Central memory CD8-positive, alpha-beta T cell (primary cell): Measurements from ENCODE around the gene BAG5.
A peak's percentile ranks its signal among the peaks of the same experiment; 100 is the strongest.

ENCODE experiments used
- ATAC-seq: fragments of 150-1000 bp; cut with Tn5 transposase; replicated peaks from 2 replicates; pipeline ENCODE4 v1.10.0; 2022; ENCODE audit warnings: mild to moderate bottlenecking, moderate FRiP score, moderate number of reproducible peaks; ENCODE audit not compliant: poor library complexity, severe bottlenecking; ENCODE audit errors: extremely low read depth
- DNase-seq, 2 donors: peaks; one replicate each; pipeline ENCODE4 v3.0.0; 2021; ENCODE audit warnings: low spot score in 2 of 2
- H3K27ac Mint-ChIP-seq: one replicate; pipeline ENCODE4 v1.8.0; 2022; ENCODE audit warnings: low read depth, mild to moderate bottlenecking, moderate library complexity, mixed read lengths
- H3K27me3 Mint-ChIP-seq: one replicate; pipeline ENCODE4 v1.8.0; 2022; ENCODE audit warnings: mixed read lengths
- H3K36me3 Mint-ChIP-seq: one replicate; pipeline ENCODE4 v1.8.0; 2022; ENCODE audit warnings: mild to moderate bottlenecking, moderate library complexity, mixed read lengths; ENCODE audit not compliant: insufficient read depth
- H3K4me1 Mint-ChIP-seq: one replicate; pipeline ENCODE4 v1.8.0; 2022; ENCODE audit warnings: mixed read lengths
- H3K4me3 Mint-ChIP-seq: one replicate; pipeline ENCODE4 v1.8.0; 2022; ENCODE audit warnings: mild to moderate bottlenecking, moderate library complexity, mixed read lengths
- H3K9me3 Mint-ChIP-seq: one replicate; pipeline ENCODE4 v1.8.0; 2022; ENCODE audit warnings: mixed read lengths

The BAG5 gene

GRCh38 chr14:103533137-103533998, 29.1 kb downstream of the BAG5 start:
- Mint-ChIP-seq H3K4me3 (no peak overlapping the region), H3K27ac (no peak overlapping the region), H3K27me3 (no peaks in the 10 kb centered on the region), H3K36me3 (peaks cover 20% of the 10 kb centered on the region), H3K9me3 (no peaks in the 10 kb centered on the region), H3K4me1 (peaks cover 23% of the 10 kb centered on the region)
- ATAC-seq, result no peak
- no peak for DNase-seq

- Mint-ChIP-seq H3K27ac (no peak overlapping the region), H3K36me3 (peaks cover 21% of the 10 kb centered on the region), H3K27me3 (no peaks in the 10 kb centered on the region), H3K4me3 (no peak overlapping the region), H3K9me3 (no peaks in the 10 kb centered on the region), H3K4me1 (peaks cover 26% of the 10 kb centered on the region)
- no peak for DNase-seq
- ATAC-seq, result no peak
Measured at GRCh38 chr14:103532216-103533136, 30.0 kb downstream of the BAG5 start.

- ATAC-seq (no peak), DNase-seq (no peak)
- Mint-ChIP-seq H3K4me1 (peaks cover 32% of the 10 kb centered on the region), H3K27me3 (no peaks in the 10 kb centered on the region), H3K27ac (no peak overlapping the region), H3K36me3 (peaks cover 23% of the 10 kb centered on the region), H3K9me3 (no peaks in the 10 kb centered on the region), H3K4me3 (no peak overlapping the region)
Measured at GRCh38 chr14:103531421-103532215, 30.8 kb downstream of the BAG5 start.

- Mint-ChIP-seq H3K27me3 (no peaks in the 10 kb centered on the region), H3K27ac (no peak overlapping the region), H3K9me3 (no peaks in the 10 kb centered on the region), H3K4me3 (peak overlapping the region; percentile 91), H3K36me3 (peaks cover 22% of the 10 kb centered on the region), H3K4me1 (peaks cover 32% of the 10 kb centered on the region)
- DNase-seq (no peak), ATAC-seq (no peak)
Measured at GRCh38 chr14:103530831-103531230, 31.6 kb downstream of the BAG5 start.

GRCh38 chr14:103530390-103530789, 32.1 kb downstream of the BAG5 start:
- H3K27ac Mint-ChIP-seq, result no peak overlapping the region

GRCh38 chr14:103529383-103530365, 32.8 kb downstream of the BAG5 start:
- Mint-ChIP-seq H3K4me1 (peaks cover 32% of the 10 kb centered on the region), H3K4me3 (peak overlapping the region; percentile 91)

More at GRCh38 chr14:103530390-103530789, 32.1 kb downstream of the BAG5 start:
- Mint-ChIP-seq H3K4me3 (peak overlapping the region; percentile 91), H3K4me1 (peaks cover 32% of the 10 kb centered on the region), H3K27me3 (no peaks in the 10 kb centered on the region), H3K36me3 (peaks cover 21% of the 10 kb centered on the region), H3K9me3 (no peaks in the 10 kb centered on the region)
- no peak for DNase-seq
- no peak for ATAC-seq

GRCh38 chr14:103528587-103529382, 33.7 kb downstream of the BAG5 start, which contains the start of gene TRMT61A:
Gene TRMT61A, plus strand, starts transcription at chr14:103529196. Its CDS starts 783 bp downstream, at chr14:103529979.
- Mint-ChIP-seq H3K4me3 (peak within 1 kb of the TSS; percentile 91), H3K9me3 (no peaks in the 10 kb centered on the region), H3K27me3 (no peaks in the 10 kb centered on the region), H3K36me3 (peaks cover 21% of the 10 kb centered on the region), H3K27ac (peak within 1 kb of the TSS; percentile 95), H3K4me1 (peaks cover 32% of the 10 kb centered on the region)
- ATAC-seq, result peak; percentile 88
- DNase-seq, result peak; percentile 47 to 58

More at GRCh38 chr14:103529383-103530365, 32.8 kb downstream of the BAG5 start:
- peak in 1 of 2 donors; percentile 29 for DNase-seq
- H3K36me3 Mint-ChIP-seq, result peaks cover 21% of the 10 kb centered on the region
- H3K27me3 Mint-ChIP-seq, result no peaks in the 10 kb centered on the region
- peak overlapping the region; percentile 95 for H3K27ac Mint-ChIP-seq
- no peak for ATAC-seq
- H3K9me3 Mint-ChIP-seq, result no peaks in the 10 kb centered on the region

GRCh38 chr14:103528146-103528586, 34.3 kb downstream of the BAG5 start:
- peaks cover 21% of the 10 kb centered on the region for H3K36me3 Mint-ChIP-seq
- no peaks in the 10 kb centered on the region for H3K9me3 Mint-ChIP-seq
- peak overlapping the region; percentile 91 for H3K4me3 Mint-ChIP-seq
- peaks cover 32% of the 10 kb centered on the region for H3K4me1 Mint-ChIP-seq
- DNase-seq (no peak), ATAC-seq (no peak)
- H3K27me3 Mint-ChIP-seq, result no peaks in the 10 kb centered on the region
- H3K27ac Mint-ChIP-seq, result peak overlapping the region; percentile 95

GRCh38 chr14:103527408-103528145, 34.9 kb downstream of the BAG5 start:
- Mint-ChIP-seq H3K27me3 (no peaks in the 10 kb centered on the region), H3K4me1 (peaks cover 32% of the 10 kb centered on the region), H3K36me3 (peaks cover 21% of the 10 kb centered on the region), H3K4me3 (peak overlapping the region; percentile 91), H3K27ac (peak overlapping the region; percentile 95), H3K9me3 (no peaks in the 10 kb centered on the region)
- DNase-seq (no peak), ATAC-seq (no peak)

- ATAC-seq, result no peak
- DNase-seq, result no peak
- Mint-ChIP-seq H3K4me3 (peak overlapping the region; percentile 91), H3K27me3 (no peaks in the 10 kb centered on the region), H3K4me1 (peaks cover 32% of the 10 kb centered on the region), H3K36me3 (peaks cover 21% of the 10 kb centered on the region), H3K9me3 (no peaks in the 10 kb centered on the region), H3K27ac (peak overlapping the region; percentile 95)
Measured at GRCh38 chr14:103526914-103527248, 35.6 kb downstream of the BAG5 start.
